Panc1 (cell line): ENCODE data around the gene TMEM229B. TPM values are rescaled to one million over a fixed set of nuclear protein-coding genes. Genes with fewer than 3 reads are reported as not detected.
"Not testable (repeated sequence)": the region's sequence is repeated elsewhere in the genome, so short reads cannot be mapped to it uniquely, and the experiment has no call there.

Source experiments
- ATAC-seq: fragments of 200-7000 bp; cut with Tn5 transposase; 2 replicates; pipeline ENCODE4 v1.9.1; 2020; ENCODE audit warnings: mild to moderate bottlenecking, moderate library complexity
- BruUV-seq: library from RNA; stranded (reverse); fragments of 400-500 nt; replicated peaks from 2 replicates; lab custom pipeline; 2021; lab: Mats Ljungman, UMichigan
- CTCF ChIA-PET: fragments of 300-600 bp; sonication (Branson Sonifier 250); formaldehyde crosslinking; loops from one replicate; lab custom pipeline; 2022; ENCODE audit warnings: antibody characterized with exemption; lab: Charles Lee
- POLR2A ChIA-PET: fragments of 300-600 bp; sonication (Branson Sonifier 250); formaldehyde crosslinking; loops from one replicate; lab custom pipeline; 2022; ENCODE audit warnings: antibody characterized with exemption; lab: Charles Lee
- DNase-seq: peaks from one replicate; pipeline ENCODE4 v3.0.0-alpha.2; 2010; ENCODE audit warnings: low read depth, low spot score
- H3K27ac ChIP-seq: 2 replicates; pipeline ENCODE4 v1.5.1; 2011; ENCODE audit warnings: mild to moderate bottlenecking, low read length, inconsistent platforms
- H3K27me3 ChIP-seq: fragments of 200-500 bp; sonication (Bioruptor generic); 2 replicates; pipeline ENCODE4 v1.6.0; 2014; ENCODE audit warnings: low read length, inconsistent platforms; ENCODE audit not compliant: control insufficient read depth, insufficient read depth
- H3K36me3 ChIP-seq: fragments of 200-500 bp; sonication (Bioruptor generic); 2 replicates; pipeline ENCODE4 v1.5.1; 2014; ENCODE audit warnings: inconsistent platforms, mild to moderate bottlenecking, low read length, moderate library complexity; ENCODE audit not compliant: control insufficient read depth, insufficient read depth
- H3K4me1 ChIP-seq: 2 replicates; pipeline ENCODE4 v1.5.1; 2011; ENCODE audit warnings: inconsistent platforms, mild to moderate bottlenecking, low read length, moderate library complexity; ENCODE audit not compliant: control insufficient read depth, insufficient read depth
- H3K4me3 ChIP-seq, 2 experiments: 2 replicates each; pipeline ENCODE4 v1.5.1; 2011 to 2012; ENCODE audit warnings: low read depth in 2 of 2, low read length in 2 of 2, mild to moderate bottlenecking in 2 of 2, inconsistent platforms in 1 of 2, moderate library complexity in 1 of 2
- H3K9me3 ChIP-seq: fragments of 200-500 bp; sonication (Bioruptor generic); 2 replicates; pipeline ENCODE4 v1.5.1; 2014; ENCODE audit warnings: low read depth, mild to moderate bottlenecking, inconsistent platforms, low read length, moderate library complexity; ENCODE audit not compliant: control insufficient read depth, insufficient read depth
- CTCF ChIP-seq: fragments of 450-650 bp; IDR thresholded peaks from 2 replicates; pipeline ENCODE4 v1.5.1; 2017; ENCODE audit warnings: mild to moderate bottlenecking
- POLR2AphosphoS5 ChIP-seq: IDR thresholded peaks from 2 replicates; pipeline ENCODE4 v1.6.1; 2012; ENCODE audit warnings: mild to moderate bottlenecking, low read depth, low read length, moderate library complexity
- REST ChIP-seq, 2 experiments: IDR thresholded peaks; 2 replicates each; pipeline ENCODE4 v1.6.1; 2011 to 2012; ENCODE audit warnings: low read depth in 2 of 2, control low read depth in 1 of 2, low read length in 1 of 2, mild to moderate bottlenecking in 1 of 2, moderate library complexity in 1 of 2; ENCODE audit not compliant: insufficient read depth in 1 of 2
- SIN3A ChIP-seq: IDR thresholded peaks from 2 replicates; pipeline ENCODE4 v1.6.1; 2012; ENCODE audit warnings: low read depth, mild to moderate bottlenecking, low read length, moderate library complexity, borderline replicate concordance; ENCODE audit not compliant: insufficient read depth
- TCF7L2 ChIP-seq: IDR thresholded peaks from 2 replicates; pipeline ENCODE4 v1.6.1; 2011; ENCODE audit warnings: mild to moderate bottlenecking, low read depth, low read length, inconsistent platforms
- in situ Hi-C: cut with HindIII; loops from 2 replicates; pipeline ENCODE4 v1.10.0; 2016; ENCODE audit warnings: low sequenced_read_pairs, low pct_unique_long_range_greater_than_20kb
- intact Hi-C: fragments of 100-400 bp; cut with micrococcal nuclease; formaldehyde crosslinking; loops from one replicate; pipeline ENCODE4 v1.10.0; 2022; ENCODE audit not compliant: unreplicated experiment
- total RNA-seq: library from RNA; stranded (reverse); gene quantifications from one replicate; pipeline ENCODE4 v1.2.1, GENCODE V29; 2021; ENCODE audit not compliant: unreplicated experiment

TMEM229B gene
- total RNA-seq, 1 experiment from 2014 or later, result 1.6 TPM

GRCh38 chr14:67456732-67457131, 31.8 kb downstream of the TMEM229B start:
- no TSS peak for BruUV-seq
- ATAC-seq (no peak), DNase-seq (no peak)
- H3K4me3 ChIP-seq, result no peak overlapping the region
- no peak overlapping the region for H3K27ac ChIP-seq
- no peaks in the 10 kb centered on the region for H3K9me3 ChIP-seq
- in situ Hi-C loops (no loop called here), intact Hi-C loops (no loop called here)
- 0 out of 2 replicates have a peak, but pooled peaks cover 2% of the 10 kb centered on the region for H3K27me3 ChIP-seq
- no peaks in the 10 kb centered on the region for H3K36me3 ChIP-seq
- ChIA-PET POLR2A (no interaction called here), CTCF (no interaction called here)
- no peak for TF ChIP-seq REST (IDR thresholded peaks at IDR 0.05; ENCODE audit: insufficient read depth in 1 of 2, low read depth in 2 of 2, low read length in 1 of 2)
- TF ChIP-seq CTCF, result no peak
- TF ChIP-seq TCF7L2, result no peak
- H3K4me1 ChIP-seq, result no peaks in the 10 kb centered on the region

GRCh38 chr14:67453575-67454300, 34.8 kb downstream of the TMEM229B start:
- TF ChIP-seq REST (IDR thresholded peaks at IDR 0.05; ENCODE audit: insufficient read depth in 1 of 2, low read depth in 2 of 2, low read length in 1 of 2) (no peak), TCF7L2 (no peak), CTCF (no peak), SIN3A (no peak), POLR2AphosphoS5 (no peak)
- Histone ChIP-seq H3K4me3 (no peak overlapping the region), H3K27me3 (no peaks in the 10 kb centered on the region), H3K36me3 (no peaks in the 10 kb centered on the region), H3K27ac (no peak overlapping the region), H3K9me3 (no peaks in the 10 kb centered on the region), H3K4me1 (no peaks in the 10 kb centered on the region)
- in situ Hi-C loops (no loop called here), intact Hi-C loops (no loop called here)
- no peak for ATAC-seq
- no peak for DNase-seq
- ChIA-PET POLR2A (no interaction called here), CTCF (interaction anchor here (0.5 kb wide), 1 partner anchor 208 kb away, joined by 8 read pairs; no protein-coding TSS in a partner anchor)
- BruUV-seq, result no TSS peak

- H3K4me3 ChIP-seq, ATAC-seq, H3K27ac ChIP-seq, H3K9me3 ChIP-seq, in situ Hi-C loops, H3K4me1 ChIP-seq, BruUV-seq, H3K27me3 ChIP-seq, CTCF ChIA-PET, H3K36me3 ChIP-seq, POLR2A ChIA-PET, intact Hi-C loops, DNase-seq: not testable (repeated sequence)
These were observed 36.9 kb downstream of the TMEM229B start for GRCh38 chr14:67451667-67452066.
